Suprapubic skin (tissue), 3 donors: ENCODE measurements around the gene LZTS3.

Experiments used
- CTCF ChIP-seq, 2 donors: fragments of 200-600 bp in 1 of 2; fragments of 450-650 bp in 1 of 2; sonication (generic) in 1 of 2; IDR thresholded peaks; one replicate each; pipeline ENCODE4 v1.5.1; 2016 to 2019; ENCODE audit warnings: antibody characterized with exemption in 2 of 2, mild to moderate bottlenecking in 1 of 2, moderate library complexity in 1 of 2
- POLR2A ChIP-seq, 2 donors: fragments of 450-650 bp; IDR thresholded peaks; one replicate each; pipeline ENCODE4 v1.6.1; 2017; ENCODE audit warnings: antibody characterized with exemption in 2 of 2, mild to moderate bottlenecking in 2 of 2, moderate library complexity in 2 of 2

GRCh38 chr20:3146732-3147341, 26.5 kb downstream of the LZTS3 start:
- TF ChIP-seq CTCF (IDR thresholded peaks at IDR 0.05), result no peak
- TF ChIP-seq POLR2A (IDR thresholded peaks at IDR 0.05), result no peak
